Right ventricle myocardium inferior (tissue), 1 donor: ENCODE results near the gene CRYBG1. TPM values are rescaled to one million over a fixed set of nuclear protein-coding genes. Genes with fewer than 3 reads are reported as not detected.
A peak's percentile ranks its signal among the peaks of the same experiment; 100 is the strongest.

Experiments
- ATAC-seq: fragments of 200-7000 bp; cut with Tn5 transposase; one replicate; pipeline ENCODE4 v1.9.1; 2020; ENCODE audit warnings: mild to moderate bottlenecking, moderate library complexity
- DNase-seq: peaks from one replicate; pipeline ENCODE4 v3.0.0; 2021; ENCODE audit errors: missing footprints
- intact Hi-C: fragments of 100-400 bp; cut with DNase I; formaldehyde crosslinking; loops from one replicate; pipeline ENCODE4 v1.11.0; 2022
- total RNA-seq: library from RNA; stranded (reverse); fragmentation: NEBNext Ultra II Directional; extraction: Animal tissue kit (Norgen Biotek cat#: 25700); gene quantifications from one replicate; pipeline ENCODE4 v1.2.1, GENCODE V29; 2021
- donor health status: DM: no; HTN: yes; CAD: no; lungs with severe emphysema.

The CRYBG1 gene
- total RNA-seq, 1 donor from 2014 or later: 1.8 TPM

DNA sequence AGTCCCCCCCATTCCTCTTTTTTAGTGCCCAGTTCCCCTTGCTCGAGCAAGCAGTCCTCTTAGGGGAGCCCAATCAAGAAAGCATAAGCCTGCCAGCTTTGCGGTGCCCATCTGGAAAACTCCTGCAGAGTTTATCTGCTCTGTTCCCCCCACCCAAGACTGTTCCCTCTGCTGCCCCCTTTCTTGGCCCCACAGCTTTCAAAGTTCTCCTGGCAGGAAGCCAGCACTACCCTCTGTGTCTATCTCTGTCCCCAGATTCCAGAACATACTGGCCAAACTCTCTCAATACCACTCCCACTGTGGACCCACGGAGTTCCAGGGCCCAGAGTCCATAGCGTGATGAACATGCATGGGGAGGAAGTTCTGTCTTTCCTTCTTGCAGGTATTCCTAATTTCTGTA is 55.4 kb downstream of the CRYBG1 start:
- ATAC-seq (no peak), DNase-seq (no peak)
- intact Hi-C loops: no loop called here

DNA sequence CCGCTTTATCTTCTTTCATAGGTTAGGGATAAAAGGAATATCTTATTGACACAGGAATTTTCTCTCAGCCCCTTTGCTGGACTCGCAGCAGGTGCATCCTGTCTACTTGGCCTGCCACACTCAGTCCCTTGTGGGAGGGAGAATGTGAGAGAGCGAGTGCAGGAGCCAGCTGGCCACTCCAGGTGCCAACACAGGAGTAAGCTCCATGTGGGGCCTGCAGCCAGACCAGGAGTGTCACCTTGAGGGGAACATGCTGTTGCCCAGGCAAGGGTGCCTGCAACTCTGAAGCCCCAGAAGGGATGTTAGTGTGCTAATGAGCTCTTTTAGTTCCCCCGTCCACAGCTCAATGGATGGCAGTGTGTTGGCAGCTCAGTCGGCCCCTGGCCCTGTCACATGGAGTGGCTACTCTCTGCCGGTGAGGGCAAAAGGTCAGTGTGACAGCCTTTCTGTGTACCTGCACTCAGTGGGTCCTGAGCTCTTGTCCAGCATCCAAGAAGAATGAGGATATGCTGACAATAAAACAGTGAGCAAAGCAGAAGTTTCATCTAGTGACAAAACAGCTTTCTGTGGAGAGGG is 57.1 kb downstream of the CRYBG1 start:
- intact Hi-C loops: no loop called here
- ATAC-seq (no peak), DNase-seq (no peak)

DNA sequence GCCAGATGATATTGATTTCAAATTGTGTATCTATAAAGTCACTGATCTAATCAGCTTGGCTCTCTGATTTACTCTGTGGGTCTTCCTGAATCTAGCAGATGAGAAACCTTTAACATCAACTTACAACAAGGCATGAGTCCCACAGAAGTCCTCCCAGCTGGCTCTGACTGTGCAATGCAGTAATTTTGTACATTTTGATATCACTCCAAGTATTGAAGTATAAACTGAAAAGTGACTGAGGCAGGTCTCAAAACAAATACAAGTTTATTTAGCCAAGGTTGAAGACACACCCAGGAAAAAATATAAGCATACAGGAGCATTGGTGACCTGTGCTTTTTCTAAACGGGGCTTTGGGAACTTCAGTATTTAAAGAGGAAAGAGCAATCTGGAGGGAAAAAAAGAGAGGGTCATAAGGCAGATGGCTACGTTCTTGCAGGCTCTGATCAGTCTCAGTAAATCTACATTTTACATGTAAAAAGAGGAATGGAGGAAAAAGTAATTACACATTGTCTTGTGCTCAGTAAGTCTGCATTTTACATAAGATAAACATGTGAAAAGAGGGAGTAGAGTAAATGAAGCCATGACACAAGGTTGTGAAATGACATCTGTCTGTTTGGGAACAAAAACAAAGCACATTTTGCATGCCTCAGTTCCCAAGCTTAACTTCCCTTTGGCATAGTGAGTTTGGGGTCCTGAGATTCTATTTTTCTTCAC is 59.5 kb downstream of the CRYBG1 start:
- no peak for DNase-seq
- intact Hi-C loops: no loop called here
- no peak for ATAC-seq

DNA sequence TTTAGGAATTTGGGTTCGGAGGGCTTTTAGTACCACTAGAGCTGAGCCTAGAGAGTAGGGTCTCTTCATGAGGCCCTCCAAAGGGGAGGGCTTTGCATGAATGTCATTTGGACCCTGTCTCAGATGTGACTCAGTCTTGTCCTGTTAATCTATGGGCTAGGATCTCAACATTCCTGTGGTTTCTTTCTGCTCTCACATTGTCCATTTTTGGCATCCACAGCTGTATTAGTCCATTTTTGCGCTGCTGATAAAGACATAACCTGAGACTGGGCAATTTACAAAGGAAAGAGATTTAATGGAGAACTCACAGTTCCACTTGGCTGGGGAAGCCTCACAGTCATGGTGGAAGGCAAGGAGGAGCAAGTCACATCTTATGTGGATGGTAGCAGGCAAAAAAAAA is 61.0 kb downstream of the CRYBG1 start:
- no peak for DNase-seq
- ATAC-seq: no peak
- intact Hi-C loops: no loop called here

DNA sequence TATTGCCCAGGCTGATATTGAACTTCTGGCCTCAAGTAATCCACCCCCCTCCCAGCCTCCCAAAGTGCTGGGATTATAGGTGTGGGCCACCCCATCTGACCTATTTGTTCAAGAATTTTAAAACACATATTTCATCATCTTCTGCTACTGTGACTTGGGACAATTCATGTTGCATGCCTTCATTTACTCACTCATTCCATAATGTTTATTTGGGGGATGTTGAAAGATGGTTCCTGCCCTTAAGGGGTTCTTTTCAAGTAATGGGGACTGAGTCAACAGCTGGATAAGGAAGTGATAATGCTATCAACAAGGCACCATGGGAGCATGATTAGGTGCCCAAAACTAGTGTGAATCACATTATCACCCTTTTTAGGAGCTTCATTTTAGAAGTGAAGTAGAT is 62.0 kb downstream of the CRYBG1 start:
- no peak for DNase-seq
- ATAC-seq: no peak
- intact Hi-C loops: no loop called here

DNA sequence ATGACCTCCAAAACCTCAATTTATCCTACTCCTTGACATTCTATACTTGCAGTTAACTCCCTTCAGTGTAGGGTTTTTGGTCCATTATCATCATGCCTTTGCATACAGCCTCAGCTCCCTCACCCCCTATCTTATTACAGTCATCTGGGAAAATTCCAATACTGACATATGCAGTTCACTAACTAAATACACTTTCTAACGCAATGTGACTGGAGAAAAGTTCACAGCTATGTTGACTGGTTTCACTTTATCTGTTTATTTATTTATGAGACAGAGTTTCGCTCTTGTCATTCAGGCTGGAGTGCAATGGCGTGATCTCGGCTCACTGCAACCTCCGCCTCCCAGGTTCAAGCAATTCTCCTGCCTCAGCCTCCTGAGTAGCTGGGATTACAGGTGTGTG is 64.9 kb downstream of the CRYBG1 start:
- intact Hi-C loops: no loop called here
- ATAC-seq (no peak), DNase-seq (no peak)

DNA sequence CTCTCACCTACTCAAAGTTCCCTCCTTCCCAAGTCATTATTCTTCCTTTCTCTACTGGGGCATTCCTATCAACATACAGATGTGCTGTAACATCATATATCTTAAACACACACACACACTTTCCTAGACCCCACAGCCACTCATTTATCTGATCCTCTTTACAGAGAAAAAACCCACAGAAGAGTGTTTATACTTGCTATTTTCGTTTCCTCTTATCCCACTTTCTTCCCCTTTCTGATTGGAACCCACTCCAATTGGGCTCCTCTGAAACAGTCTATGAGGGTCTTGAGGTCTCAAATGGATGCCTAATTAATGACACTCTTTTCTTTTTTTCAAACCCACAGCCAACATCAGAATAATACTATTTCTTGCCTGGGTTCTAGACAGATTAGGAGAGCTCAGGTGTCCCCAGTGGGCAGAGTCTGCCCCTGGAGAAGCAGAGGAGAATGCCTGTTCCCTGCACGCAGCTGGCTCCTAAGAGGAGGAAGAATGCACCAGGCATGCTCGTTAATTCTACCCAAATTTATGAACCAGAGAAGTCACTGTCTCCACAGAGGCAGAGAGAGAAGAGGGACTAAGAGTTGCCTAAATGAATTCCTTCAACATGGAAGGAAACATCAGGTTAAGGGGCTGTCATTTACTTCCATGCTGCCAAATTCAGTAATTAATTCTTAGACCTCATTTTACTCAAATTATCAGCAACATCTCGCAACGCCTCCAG is 65.9 kb downstream of the CRYBG1 start:
- DNase-seq: no peak
- intact Hi-C loops: no loop called here
- ATAC-seq: peak; percentile 46

DNA sequence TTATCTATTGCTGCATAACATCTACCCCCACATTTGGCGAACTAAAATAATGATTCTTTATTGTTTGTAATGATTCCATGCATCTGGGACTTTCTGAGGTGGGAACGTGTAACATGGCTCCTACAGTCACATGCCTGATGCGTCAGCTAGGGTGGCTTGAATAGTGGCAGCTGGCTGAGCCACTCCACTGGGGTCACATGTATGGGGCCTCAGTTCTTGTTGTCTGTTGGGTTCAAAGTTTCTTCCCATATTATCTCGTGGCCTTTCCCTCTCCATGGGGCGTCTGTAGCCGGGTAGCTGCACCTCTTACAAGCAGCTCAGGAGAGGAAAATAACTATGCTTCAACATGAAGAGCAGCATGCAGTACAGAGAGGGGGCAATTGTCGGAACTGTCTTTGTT is 69.9 kb downstream of the CRYBG1 start:
- DNase-seq (no peak), ATAC-seq (no peak)
- intact Hi-C loops: no loop called here

DNA sequence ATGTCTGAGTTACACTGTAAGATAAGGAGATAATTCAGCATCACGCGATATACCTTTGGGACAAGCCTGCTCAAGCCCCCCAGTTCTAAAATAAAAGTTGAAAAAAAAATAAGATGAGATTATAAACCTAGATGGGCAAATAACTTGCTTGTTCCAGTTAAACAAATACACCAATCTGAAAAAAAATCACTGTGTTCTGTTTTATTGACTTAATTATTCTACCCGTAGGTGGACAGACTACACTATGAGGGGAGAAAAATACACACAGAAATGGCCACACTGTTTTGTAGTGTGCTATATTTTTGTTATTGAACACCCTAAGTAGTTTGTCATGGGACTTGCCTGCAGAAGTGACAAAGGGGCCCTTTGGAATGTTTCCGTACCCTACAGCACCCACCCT is 70.9 kb downstream of the CRYBG1 start:
- no peak for DNase-seq
- intact Hi-C loops: no loop called here
- ATAC-seq: no peak

DNA sequence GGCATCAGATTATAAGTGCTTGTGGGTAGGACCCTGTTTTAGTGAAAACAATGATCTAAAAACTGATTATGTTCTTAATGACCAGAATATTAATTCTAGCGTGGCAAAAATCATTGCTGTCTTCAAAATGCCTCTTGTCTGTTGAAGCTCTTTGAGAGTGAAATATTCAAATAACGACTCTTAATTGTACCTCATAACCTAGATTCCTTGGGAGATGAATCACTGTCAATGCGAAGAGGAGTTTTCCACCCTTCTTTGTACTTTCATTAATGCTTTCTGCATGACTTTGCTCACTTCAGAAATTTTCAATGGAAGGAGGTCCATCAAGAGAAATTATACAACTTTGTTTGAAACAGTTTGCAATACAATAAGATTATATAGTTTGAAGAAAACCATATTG is 71.5 kb downstream of the CRYBG1 start:
- no peak for DNase-seq
- no peak for ATAC-seq
- intact Hi-C loops: no loop called here

DNA sequence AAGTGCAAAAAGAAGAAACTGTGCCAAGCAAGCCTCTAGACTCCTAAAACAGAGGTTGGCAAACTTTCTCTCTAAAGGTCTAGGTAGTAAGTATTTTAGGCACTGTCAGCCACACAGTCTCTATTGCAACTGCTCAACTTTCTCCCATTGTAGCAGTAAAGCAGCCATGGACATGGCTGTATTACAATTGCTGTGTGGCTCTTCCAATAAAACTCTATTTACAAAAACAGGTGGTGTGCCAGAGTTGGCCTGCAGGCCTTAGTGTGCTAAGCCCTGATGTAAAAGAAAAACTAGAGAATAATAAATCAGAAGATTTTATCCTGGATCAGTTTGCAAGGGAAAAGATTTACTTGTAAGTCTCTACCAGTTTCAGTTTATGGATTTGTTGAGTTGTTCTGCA is 74.0 kb downstream of the CRYBG1 start:
- ATAC-seq: no peak
- no peak for DNase-seq

DNA sequence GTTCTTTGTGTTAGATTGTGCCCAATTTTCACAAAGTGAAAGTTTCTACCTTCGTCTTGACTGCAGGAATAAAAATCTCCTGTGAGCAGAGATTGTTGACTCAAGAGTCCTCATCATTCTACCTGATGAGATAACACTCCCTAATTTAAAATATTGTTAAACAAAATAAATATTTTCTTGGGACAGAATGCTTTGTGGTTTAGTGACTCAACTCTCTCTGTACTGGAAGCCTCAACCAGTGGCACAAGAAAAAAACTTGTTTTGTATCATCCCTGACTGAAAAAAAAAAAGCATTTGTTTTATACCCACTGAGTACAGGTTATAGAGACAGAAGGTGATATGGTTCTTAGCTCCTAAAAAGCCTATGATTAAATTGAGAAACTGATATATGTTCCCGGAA is 78.9 kb downstream of the CRYBG1 start:
- no peak for ATAC-seq
- intact Hi-C loops: no loop called here
- no peak for DNase-seq

More for the DNA sequence above, 74.0 kb downstream of the CRYBG1 start:
- intact Hi-C loops: no loop called here

DNA sequence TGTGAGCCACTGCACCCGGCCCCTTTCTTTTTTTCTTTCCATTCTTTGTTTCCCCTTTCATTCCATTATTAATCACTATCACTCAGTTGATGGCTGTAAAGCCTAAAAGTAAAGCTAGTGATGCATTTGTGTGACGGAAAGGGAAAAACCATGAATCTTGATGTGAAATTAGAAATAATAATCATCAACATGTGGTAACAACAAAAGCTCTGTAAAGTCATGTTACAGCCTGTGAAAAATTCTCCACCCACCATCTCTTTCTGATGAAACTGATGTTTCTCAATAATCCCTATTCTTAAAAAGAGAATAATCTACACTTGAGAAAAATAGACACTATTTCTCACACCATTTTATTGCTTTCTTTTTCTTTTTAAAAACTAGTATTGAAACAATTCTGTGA is 80.0 kb downstream of the CRYBG1 start:
- intact Hi-C loops: loop anchor here (10.0 kb wide), 1 partner anchor 74 kb away; no protein-coding TSS in a partner anchor
- DNase-seq (no peak), ATAC-seq (no peak)

DNA sequence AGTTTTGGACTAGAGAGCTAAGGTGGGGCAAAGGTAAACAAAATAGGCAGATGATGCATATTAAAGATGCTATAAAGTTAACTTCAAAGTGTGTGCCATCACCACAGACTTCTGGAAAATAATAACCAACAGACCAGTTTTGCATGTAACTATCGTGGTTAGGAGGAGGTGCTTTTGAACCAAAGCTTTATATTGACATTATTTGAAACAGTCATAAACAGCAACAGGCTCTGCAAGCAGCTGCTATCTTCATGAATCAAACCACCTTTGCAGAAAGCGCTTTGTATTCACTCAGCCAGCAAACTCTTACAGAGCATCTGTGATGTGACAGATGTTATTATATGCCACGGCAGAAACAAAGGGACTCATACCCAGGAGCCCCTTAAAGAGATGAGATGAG is 81.9 kb downstream of the CRYBG1 start:
- DNase-seq (no peak), ATAC-seq (no peak)
- intact Hi-C loops: loop anchor here (10.0 kb wide), 1 partner anchor 72 kb away; no protein-coding TSS in a partner anchor

DNA sequence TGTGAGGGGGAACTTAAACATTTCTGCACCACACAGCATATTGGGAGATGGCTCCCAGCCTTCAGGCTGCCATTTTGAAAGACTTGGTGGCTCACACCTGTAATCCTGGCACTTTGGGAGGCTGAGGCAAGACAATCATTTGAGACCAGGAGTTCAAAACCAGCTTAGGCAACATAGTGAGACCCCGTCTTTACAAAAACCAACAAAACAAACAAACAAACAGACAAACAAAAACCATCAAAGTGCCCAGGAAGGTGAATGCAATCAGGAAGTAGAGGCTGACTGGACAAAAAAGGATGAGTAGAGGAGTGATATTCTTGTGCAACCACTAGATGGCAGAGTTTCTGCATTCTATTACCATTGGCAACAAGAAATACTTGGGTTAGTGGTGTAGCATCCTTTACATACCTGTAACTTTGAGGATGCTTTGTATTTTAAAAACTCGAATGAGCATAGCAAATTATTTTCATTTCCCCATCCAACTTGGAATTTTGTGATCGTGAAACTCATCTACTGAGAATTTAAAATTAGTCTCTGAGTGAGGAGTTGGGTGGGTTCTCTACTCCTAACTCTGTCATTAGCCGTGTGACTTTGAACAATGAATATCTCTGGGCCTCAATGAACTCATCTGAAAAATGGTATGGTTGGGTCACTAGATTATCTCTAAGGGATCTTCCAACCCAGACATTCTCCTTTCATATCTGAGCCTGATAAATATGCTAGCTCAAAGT is 84.4 kb downstream of the CRYBG1 start:
- peak; percentile 57 for ATAC-seq
- intact Hi-C loops: loop anchor here (1.0 to 10.0 kb wide), 3 partner anchors 70 to 534 kb away; no protein-coding TSS in a partner anchor
- DNase-seq: no peak

DNA sequence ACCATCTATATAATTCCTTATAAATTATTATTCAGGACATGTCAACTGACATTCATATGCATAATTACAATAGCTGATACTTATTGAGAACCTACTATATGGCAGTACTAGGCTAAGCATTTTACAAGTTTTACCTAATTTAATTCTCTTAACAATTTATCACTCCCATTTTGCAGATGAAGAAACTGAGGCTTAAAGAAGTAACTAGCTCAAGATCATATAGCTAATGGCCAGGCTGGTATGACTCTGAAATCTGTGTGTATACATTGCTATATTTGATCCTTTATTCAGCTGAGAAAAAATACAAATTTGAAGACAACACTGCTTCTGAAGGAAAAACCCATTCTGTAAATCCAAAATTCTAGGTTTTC is 85.0 kb downstream of the CRYBG1 start:
- intact Hi-C loops: loop anchor here (1.0 to 10.0 kb wide), 3 partner anchors 69 to 533 kb away; no protein-coding TSS in a partner anchor
- DNase-seq: no peak
- no peak for ATAC-seq

DNA sequence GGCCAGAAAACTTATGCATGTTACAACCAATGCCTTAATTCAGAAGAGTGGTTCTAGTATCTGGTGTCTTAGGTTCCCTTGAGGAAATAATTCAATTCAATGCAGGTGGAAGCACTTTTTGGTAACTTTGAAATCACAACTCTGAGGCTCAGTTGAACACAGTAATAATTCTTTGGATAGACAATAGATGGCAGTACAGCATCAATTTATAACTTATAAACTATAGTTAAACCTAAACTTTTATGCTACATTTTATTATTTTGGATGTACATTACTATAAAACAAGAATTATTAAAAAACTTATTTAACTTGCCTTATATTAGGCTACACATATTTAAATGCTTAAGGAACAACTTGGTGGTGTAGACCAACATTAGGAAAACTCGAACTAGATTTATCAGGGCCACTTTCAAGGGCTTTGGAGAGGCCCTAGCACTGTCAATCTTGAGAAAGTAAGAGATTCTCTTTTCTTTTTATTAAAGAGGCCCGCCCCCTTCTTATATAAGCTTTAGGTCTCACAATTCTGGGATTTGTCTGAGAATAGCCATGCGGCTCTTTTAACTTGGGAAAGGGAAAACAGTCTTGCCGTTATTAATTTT is 85.9 kb downstream of the CRYBG1 start:
- no peak for ATAC-seq
- intact Hi-C loops: loop anchor here (10.0 kb wide), 1 partner anchor 68 kb away; no protein-coding TSS in a partner anchor
- DNase-seq: no peak

DNA sequence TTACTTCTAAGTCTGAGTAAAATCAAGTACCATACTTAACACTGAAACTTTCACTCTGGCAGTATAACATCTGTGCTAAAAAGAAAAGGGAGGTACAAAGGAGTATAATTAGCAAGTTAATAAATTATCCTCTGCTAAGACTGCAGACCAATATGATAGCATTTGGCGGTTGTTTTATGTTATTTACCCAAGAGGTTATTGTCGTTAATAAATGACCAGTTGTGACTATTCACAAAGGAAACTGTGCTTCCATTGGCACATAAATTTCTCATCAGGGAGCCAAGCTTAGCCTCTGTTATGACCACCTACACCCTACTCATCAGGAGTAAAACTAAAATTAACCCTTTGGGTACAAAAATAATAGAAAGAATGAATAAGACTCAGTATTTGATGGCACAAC is 86.5 kb downstream of the CRYBG1 start:
- DNase-seq: no peak
- intact Hi-C loops: loop anchor here (10.0 kb wide), 1 partner anchor 68 kb away; no protein-coding TSS in a partner anchor
- no peak for ATAC-seq

DNA sequence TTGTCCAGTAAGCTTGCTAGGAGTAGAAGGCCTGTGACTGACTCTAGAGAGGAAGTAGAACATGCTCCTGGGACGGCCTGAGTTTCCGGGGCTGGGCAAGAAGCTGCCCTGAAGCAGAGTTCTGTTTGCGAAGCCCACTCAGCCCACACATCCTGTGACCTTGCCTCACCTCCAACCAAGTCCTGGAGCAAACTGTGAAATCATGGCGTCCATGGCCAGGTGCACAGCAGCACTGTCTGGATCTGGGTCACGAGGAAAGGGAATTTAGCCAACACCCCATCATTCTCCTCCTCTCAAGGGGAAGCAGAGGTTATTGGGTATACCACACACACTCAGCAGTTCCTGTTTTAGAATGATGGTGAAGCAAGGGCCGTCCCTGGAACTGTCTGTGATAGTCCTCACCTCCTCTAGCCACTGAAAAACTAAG is 87.5 kb downstream of the CRYBG1 start:
- DNase-seq (peak; percentile 69), ATAC-seq (peak; percentile 72)
- intact Hi-C loops: loop anchor here (10.0 kb wide), 1 partner anchor 67 kb away; no protein-coding TSS in a partner anchor
